HUDEP-2 (cell line): ENCODE data around the gene FAM177B.

Experiments
- DNase-seq, 76 experiments: peaks; one replicate each; lab custom pipeline; 2025; ENCODE audit not compliant: unreplicated experiment in 76 of 76; lab: John Stamatoyannopoulos, UW

The FAM177B gene

DNA sequence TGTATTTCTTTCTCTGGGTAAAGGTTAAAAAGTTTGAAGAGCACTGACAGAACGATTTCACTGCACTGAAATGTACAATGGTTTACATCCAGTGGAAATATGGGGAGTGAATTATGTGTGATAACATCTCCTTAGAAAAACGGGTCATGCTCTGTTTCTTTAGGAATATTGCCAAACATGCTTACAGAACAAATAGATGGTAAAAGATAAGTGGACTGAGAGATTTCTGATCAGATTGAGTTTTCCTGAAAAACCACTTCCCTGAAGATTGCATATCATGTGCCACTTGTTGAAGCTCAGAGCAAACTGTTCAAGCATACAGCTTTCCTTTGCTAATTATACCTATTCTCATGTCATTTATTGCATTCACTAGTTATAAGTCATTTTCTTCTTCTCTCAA lies 47.9 kb downstream of the FAM177B start:
- DNase-seq = no peak

DNA sequence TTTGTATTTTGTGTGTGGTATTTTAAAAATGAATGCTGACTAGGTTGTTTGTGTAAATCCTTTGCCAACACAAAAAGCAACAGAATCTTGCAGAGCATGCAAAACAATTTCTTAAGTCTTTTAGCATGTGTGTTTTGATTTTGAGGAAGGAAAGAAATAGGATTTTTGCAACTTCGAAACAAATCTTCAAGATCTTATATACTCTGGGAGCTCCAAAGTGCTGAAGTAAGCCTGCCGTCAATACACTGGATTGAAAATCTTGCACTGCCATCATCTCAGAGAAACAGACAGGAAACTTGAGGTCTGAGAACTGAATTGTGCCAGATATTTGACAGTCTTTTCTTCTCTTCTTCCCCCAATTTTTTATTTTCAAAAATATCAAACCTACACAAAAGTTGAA lies 48.5 kb downstream of the FAM177B start:
- no peak for DNase-seq

DNA sequence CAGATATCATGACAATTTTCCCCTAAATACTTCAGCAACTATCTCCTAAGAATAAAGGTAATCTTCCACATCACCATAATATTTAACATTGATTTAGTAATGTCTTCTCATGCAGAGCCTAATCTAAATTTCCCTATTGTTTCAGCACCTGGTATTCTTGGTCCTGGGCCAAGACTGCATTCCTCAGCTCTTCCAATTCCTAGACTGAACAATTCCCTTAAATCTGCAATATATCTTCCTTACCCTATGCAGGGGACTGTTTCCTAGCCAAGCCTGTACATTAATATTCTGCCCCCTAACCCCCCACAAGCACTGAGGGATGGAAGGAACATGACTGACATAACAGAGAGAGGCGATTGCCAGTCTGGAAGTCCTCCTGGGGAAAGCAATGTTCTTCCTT lies 49.1 kb downstream of the FAM177B start:
- no peak for DNase-seq

DNA sequence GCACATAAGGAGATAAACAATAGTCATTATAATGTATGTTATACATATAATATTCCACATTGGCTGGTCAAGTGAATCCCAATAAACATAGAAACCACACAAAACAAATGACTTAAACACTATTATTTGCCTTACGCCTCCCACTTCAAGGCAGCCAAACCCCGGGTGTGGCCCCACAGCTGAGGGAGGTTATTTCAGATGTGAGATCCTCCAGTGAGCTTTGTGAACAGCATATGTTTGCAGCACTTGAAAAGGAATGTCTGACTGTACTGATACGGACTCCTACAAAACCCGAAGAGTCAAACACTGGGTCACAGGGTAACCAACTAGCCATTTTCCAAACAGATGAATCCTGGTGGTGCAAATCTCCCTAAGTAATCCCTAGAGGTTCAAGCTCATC lies 50.7 kb downstream of the FAM177B start:
- DNase-seq = no peak

DNA sequence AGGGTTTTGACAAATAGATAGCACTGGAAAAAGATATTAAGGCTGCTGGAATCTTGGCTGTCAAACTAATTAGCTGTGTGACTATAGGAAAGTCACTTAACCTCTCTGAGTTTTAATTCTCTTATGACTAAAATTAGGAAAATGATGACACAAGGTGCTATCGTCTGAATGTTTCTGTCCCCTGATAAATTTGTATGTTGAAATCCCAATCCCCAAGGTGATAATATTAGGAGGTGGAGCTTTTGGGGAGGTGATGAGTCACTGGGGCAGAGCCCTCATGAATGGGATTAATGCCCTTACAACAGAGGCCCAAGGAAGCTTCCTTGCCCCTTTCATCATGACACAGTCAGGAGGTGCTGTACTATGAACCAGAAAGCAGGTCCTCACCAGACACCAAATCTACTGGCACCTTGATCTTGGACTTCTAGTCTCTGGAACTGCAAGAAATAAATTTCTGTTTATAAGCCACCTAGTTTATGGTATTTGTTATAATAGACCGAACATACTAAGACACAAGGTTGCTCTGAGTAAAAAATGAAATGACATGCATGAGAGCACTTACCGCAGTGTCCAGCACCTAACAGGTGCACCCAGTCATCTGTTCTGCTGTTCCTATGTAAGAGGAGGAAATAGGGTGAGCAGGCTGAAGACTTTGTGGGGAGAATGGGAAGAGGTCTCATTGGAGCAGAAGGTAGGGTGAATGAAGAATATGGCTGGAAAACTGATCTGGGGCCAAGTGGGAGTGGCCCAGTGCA lies 51.6 kb downstream of the FAM177B start:
- DNase-seq = no peak

DNA sequence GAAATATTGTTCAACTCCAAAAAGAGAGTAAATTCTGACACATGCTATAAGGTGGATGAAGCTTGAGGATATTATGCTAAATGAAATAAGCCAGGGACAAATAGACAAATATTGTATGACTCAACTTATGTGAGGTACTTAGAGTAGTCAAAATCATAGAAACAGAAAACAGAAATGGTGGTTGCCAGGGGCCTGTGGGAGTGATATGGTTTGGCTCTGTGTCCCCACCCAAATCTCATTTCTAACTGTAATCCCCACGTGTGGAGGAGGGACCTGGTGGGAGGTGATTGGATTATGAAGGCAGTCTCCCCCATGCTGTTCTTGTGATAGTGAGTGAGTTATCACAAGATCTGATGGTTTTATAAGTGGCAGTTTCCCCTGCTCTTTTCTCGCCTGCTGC lies 53.1 kb downstream of the FAM177B start:
- no peak for DNase-seq

DNA sequence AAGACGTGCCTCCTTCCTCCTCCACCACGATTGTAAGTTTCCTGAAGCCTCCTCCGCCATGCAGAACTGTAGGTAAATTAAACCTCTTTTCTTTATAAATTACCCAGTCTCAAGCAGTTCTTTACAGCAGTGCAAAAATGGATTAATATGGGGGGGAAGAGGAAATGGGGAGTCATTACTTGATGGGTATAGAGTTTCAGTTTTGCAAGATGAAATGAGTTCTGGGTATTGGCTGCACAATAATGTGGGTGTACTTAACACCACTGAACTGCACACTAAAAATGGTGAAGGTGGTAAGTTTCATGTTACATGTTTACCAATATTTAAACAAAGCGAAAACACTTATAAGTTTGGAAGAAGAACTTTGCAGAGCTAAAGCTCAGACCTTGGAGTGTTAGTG lies 53.5 kb downstream of the FAM177B start:
- DNase-seq = no peak

DNA sequence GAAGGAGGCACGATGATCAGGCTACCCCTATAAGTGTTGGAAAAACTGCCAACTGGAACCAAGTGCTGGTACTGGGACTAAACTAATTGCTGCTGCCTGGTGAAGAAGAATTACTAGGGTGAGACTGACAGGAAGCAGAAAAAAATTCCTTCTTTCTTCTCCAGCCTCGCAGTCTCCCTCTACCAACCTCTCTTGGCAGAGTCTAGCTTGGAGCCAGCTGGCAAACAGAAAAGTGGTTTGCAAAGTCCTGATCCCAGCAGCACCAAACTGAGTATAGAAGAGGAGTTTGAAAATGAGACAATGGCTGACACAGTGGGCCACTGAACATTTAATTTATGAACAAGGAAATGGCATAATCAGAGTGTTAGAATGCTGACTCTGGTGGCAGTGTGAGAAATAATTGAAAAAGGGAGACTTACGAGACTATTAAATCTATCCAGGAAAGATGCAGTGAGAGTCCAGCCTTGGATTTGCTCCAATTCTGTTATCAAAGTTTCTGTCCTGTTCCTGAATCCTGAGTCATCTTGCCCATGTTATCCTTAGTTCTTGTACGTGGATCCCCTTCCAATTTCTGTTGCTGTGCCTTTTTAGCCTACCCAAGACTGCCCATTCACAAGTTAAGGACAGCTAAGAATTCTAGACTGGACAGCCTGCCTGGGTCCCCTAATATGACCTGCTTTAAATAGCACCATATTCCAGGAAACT lies 54.2 kb downstream of the FAM177B start:
- DNase-seq = no peak

DNA sequence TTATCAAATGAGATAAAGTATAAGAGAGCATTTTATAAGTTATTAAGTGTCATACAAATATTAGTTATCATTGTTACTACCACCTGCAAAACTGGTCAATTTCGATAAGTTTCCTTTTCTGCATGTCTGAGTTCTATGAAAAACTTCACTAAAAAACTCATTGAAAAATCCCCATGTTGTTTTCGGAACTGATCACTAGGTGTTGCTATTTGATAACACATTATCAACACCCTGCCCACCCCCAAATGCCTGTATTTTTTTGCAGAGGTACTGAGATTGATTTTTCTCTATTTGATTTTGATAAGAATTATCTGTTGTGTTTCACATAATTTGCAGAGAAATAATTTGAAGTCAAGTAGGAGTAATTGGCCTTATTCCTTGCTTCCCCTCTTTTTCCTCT lies 55.7 kb downstream of the FAM177B start:
- no peak for DNase-seq

DNA sequence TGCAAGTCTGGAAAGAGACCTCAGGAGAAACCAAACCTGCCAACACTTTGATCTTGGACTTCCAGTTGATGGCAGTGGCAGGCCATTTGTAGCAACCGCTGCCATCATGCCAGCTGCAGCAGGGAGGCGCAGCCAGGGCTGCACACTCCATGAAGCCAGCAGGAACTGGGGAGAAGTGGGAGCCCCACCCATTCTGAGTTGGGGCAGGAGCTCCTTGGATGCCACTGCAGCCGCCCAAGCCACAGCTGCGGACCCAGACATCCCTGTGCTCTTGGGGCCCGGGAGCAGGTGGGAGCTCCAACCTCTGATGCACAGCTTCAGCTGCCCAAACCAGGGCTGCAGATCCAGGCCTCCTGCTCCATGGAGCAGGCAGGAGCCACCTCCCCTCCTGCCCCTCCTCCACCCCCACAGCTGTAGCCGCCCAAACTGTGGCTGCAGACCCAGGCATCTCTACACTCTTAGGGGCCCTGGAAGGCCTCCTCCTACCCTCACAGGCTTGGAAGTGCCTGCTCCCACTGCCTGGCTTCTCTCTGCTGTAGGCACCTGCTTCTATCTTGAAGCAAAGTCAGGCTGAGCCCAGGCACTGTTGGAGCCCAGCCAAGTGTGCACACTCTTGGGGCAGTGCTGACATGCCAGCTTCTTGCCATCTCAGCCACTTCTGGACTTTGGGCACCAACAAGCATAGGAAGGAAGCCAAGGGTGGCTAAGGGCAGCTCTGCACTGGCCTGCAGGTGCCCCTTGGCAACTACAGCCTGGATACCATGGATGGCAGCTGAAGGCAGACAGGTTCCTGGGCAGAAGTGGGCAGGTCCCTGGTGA lies 57.9 kb downstream of the FAM177B start:
- no peak for DNase-seq

DNA sequence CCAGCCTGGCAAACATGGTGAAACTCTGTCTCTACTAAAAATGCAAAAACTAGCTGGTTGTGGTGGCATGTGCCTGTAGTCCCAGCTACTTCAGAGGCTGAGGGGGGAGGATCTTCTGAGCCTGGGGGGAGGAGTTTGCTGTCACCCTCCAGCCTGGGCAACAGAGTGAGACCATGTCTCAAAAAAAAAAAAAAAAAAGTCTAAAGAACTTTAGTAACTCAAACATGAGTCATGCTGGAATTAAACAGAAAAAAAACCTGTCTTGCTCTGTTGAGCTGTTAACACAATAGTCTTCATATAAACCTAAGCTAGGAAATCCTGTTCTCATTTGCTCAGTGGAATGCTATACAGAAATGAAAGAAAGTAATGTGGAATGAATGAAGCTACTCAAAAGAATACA lies 61.1 kb downstream of the FAM177B start:
- DNase-seq = no peak

DNA sequence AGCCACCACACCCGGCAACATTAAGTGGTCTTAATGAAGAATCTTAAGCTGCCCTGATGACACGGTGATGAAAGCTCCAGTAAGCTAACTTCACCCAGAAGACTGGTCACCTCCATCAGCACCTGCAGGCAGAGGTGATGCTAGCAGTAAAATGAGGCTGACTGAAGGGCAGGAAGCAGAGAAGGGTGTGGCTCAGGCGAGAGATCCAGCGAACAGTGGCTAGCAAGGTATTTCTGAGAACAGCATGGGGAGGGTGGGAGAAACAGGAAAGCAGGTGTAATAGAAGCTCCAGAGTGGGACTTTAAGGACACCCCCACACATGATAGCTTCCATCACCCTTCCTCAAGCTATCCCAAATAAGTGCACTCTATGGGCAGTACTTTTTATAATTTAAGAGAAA lies 62.0 kb downstream of the FAM177B start:
- DNase-seq = no peak
